WTC11 (cell line): ENCODE measurements around the gene SESTD1. TPM values are rescaled to one million over a fixed set of nuclear protein-coding genes. Genes with fewer than 3 reads are reported as not detected.

ENCODE experiments used
- ATAC-seq: fragments of 200-7000 bp; cut with Tn5 transposase; 2 replicates; pipeline ENCODE4 v1.10.0; 2021; ENCODE audit warnings: mild to moderate bottlenecking, moderate library complexity
- CTCF ChIA-PET: fragments of 300-600 bp; sonication (Branson Sonifier 250); formaldehyde crosslinking; loops from one replicate; lab custom pipeline; 2021; ENCODE audit warnings: antibody characterized with exemption; lab: Charles Lee
- POLR2A ChIA-PET: fragments of 350-600 bp; sonication (Branson Sonifier 250); formaldehyde crosslinking; loops from one replicate; lab custom pipeline; 2021; ENCODE audit warnings: antibody characterized with exemption; lab: Charles Lee
- DNase-seq: peaks from one replicate; pipeline ENCODE4 v3.0.0; 2021; ENCODE audit warnings: low spot score
- H3K27ac Mint-ChIP-seq: 2 replicates; pipeline ENCODE4 v1.8.0; 2021; ENCODE audit warnings: mixed read lengths
- H3K27me3 Mint-ChIP-seq: 2 replicates; pipeline ENCODE4 v1.8.0; 2021; ENCODE audit warnings: low read depth, mild to moderate bottlenecking, moderate library complexity, mixed read lengths
- H3K36me3 Mint-ChIP-seq: 2 replicates; pipeline ENCODE4 v1.8.0; 2021; ENCODE audit warnings: mixed read lengths
- H3K4me1 Mint-ChIP-seq: 2 replicates; pipeline ENCODE4 v1.8.0; 2022; ENCODE audit warnings: mixed read lengths
- H3K4me3 Mint-ChIP-seq: 2 replicates; pipeline ENCODE4 v1.8.0; 2021; ENCODE audit warnings: mild to moderate bottlenecking, moderate library complexity, mixed read lengths
- H3K9me3 Mint-ChIP-seq: 2 replicates; pipeline ENCODE4 v1.8.0; 2021; ENCODE audit warnings: mixed read lengths
- ATF6 ChIP-seq: sonication (generic); formaldehyde crosslinking; IDR thresholded peaks from 2 replicates; pipeline ENCODE4 v1.8.1; 2023; ENCODE audit warnings: mild to moderate bottlenecking, missing genetic modification reagents
- CREM ChIP-seq: sonication (generic); formaldehyde crosslinking; IDR thresholded peaks from 2 replicates; pipeline ENCODE4 v1.8.1; 2022; ENCODE audit warnings: mild to moderate bottlenecking, missing genetic modification reagents, moderate library complexity
- FOXK1 ChIP-seq: sonication (generic); formaldehyde crosslinking; IDR thresholded peaks from 2 replicates; pipeline ENCODE4 v1.8.0; 2022; ENCODE audit warnings: mild to moderate bottlenecking, moderate library complexity, missing genetic modification reagents
- GRHL2 ChIP-seq: fragments of 250-450 bp; sonication (Bioruptor Pico); IDR thresholded peaks from 2 replicates; pipeline ENCODE4 v1.8.0; 2022; ENCODE audit warnings: mild to moderate bottlenecking, moderate library complexity; ENCODE audit not compliant: insufficient replicate concordance, severe bottlenecking
- GTF2I ChIP-seq: fragments of 250-450 bp; sonication (Bioruptor Pico); conservative IDR thresholded peaks from 2 replicates; pipeline ENCODE4 v1.4.0; 2021; ENCODE audit warnings: mild to moderate bottlenecking
- HMGA2 ChIP-seq: fragments of 250-450 bp; sonication (Bioruptor Pico); IDR thresholded peaks from 2 replicates; pipeline ENCODE4 v1.4.0; 2021; ENCODE audit warnings: mild to moderate bottlenecking, moderate library complexity
- JAZF1 ChIP-seq: fragments of 250-450 bp; sonication (Bioruptor Pico); IDR thresholded peaks from 2 replicates; pipeline ENCODE4 v1.9.0; 2021; ENCODE audit warnings: moderate library complexity, mild to moderate bottlenecking, inconsistent platforms
- NR2C2 ChIP-seq: sonication (generic); formaldehyde crosslinking; IDR thresholded peaks from 2 replicates; pipeline ENCODE4 v1.8.0; 2022; ENCODE audit warnings: mild to moderate bottlenecking, missing genetic modification reagents
- OVOL2 ChIP-seq: fragments of 250-450 bp; sonication (Bioruptor Pico); IDR thresholded peaks from 2 replicates; pipeline ENCODE4 v1.9.0; 2021; ENCODE audit warnings: mild to moderate bottlenecking, borderline replicate concordance
- PRDM15 ChIP-seq: sonication (generic); formaldehyde crosslinking; IDR thresholded peaks from 2 replicates; pipeline ENCODE4 v1.8.0; 2022; ENCODE audit warnings: missing genetic modification reagents
- RORB ChIP-seq: fragments of 250-450 bp; sonication (Bioruptor Pico); IDR thresholded peaks from 2 replicates; pipeline ENCODE4 v1.9.0; 2021; ENCODE audit warnings: mild to moderate bottlenecking
- SP1 ChIP-seq: sonication (generic); formaldehyde crosslinking; conservative IDR thresholded peaks from 2 replicates; pipeline ENCODE4 v1.8.1; 2022; ENCODE audit warnings: missing genetic modification reagents
- TEAD4 ChIP-seq: sonication (generic); formaldehyde crosslinking; IDR thresholded peaks from 2 replicates; pipeline ENCODE4 v1.8.0; 2022; ENCODE audit warnings: mild to moderate bottlenecking, missing genetic modification reagents
- ZNF121 ChIP-seq: sonication (generic); formaldehyde crosslinking; IDR thresholded peaks from 2 replicates; pipeline ENCODE4 v1.8.0; 2023; ENCODE audit warnings: missing genetic modification reagents
- ZNF396 ChIP-seq: fragments of 250-450 bp; sonication (Bioruptor Pico); IDR thresholded peaks from 2 replicates; pipeline ENCODE4 v1.8.0; 2021; ENCODE audit warnings: mild to moderate bottlenecking, moderate library complexity, borderline replicate concordance
- ZNF512 ChIP-seq: sonication (generic); formaldehyde crosslinking; IDR thresholded peaks from 2 replicates; pipeline ENCODE4 v1.8.1; 2022; ENCODE audit warnings: missing genetic modification reagents, borderline replicate concordance
- total RNA-seq: library from RNA; stranded (reverse); gene quantifications from 3 replicates; pipeline ENCODE4 v1.2.3, GENCODE V29; 2021
- TF ChIP-seq, protein P1 (sequence below): sonication (generic); formaldehyde crosslinking; IDR thresholded peaks from 2 replicates; pipeline ENCODE4 v1.8.0; 2023; ENCODE audit warnings: mild to moderate bottlenecking, missing genetic modification reagents
- TF ChIP-seq, protein P2 (sequence below): sonication (generic); formaldehyde crosslinking; conservative IDR thresholded peaks from 2 replicates; pipeline ENCODE4 v1.8.1; 2022; ENCODE audit warnings: mild to moderate bottlenecking, missing genetic modification reagents
- TF ChIP-seq, protein P3 (sequence below): sonication (generic); formaldehyde crosslinking; IDR thresholded peaks from 2 replicates; pipeline ENCODE4 v1.8.0; 2022; ENCODE audit warnings: mild to moderate bottlenecking, missing genetic modification reagents
- TF ChIP-seq, protein P4 (sequence below): fragments of 250-450 bp; sonication (Bioruptor Pico); IDR thresholded peaks from 2 replicates; pipeline ENCODE4 v1.9.0; 2021; ENCODE audit warnings: moderate library complexity, mild to moderate bottlenecking, inconsistent platforms, borderline replicate concordance
- TF ChIP-seq, protein P5 (sequence below): sonication (generic); formaldehyde crosslinking; conservative IDR thresholded peaks from 2 replicates; pipeline ENCODE4 v1.8.1; 2023; ENCODE audit warnings: mild to moderate bottlenecking, low read depth, missing genetic modification reagents, moderate library complexity

SESTD1 gene
- total RNA-seq, 1 experiment from 2014 or later = 59.9 TPM

GRCh38 chr2:179129574-179130238 is 134.9 kb downstream of the SESTD1 start:
- no peak overlapping the region for H3K27ac Mint-ChIP-seq
- no peak overlapping the region for H3K4me3 Mint-ChIP-seq
- CTCF ChIA-PET = interaction anchor here (0.5 to 1.5 kb wide), 13 partner anchors 10 to 429 kb away, joined by 3 to 12 read pairs (median 4); no protein-coding TSS in a partner anchor
- H3K9me3 Mint-ChIP-seq = no peaks in the 10 kb centered on the region
- DNase-seq (no peak), ATAC-seq (no peak)
- H3K27me3 Mint-ChIP-seq = no peaks in the 10 kb centered on the region
- no peaks in the 10 kb centered on the region for H3K4me1 Mint-ChIP-seq
- TF ChIP-seq PRDM15 (CRISPR knock-in tag) = no peak
- no peak for TF ChIP-seq CREM (CRISPR knock-in tag)
- no peak for TF ChIP-seq TEAD4
- no peak for TF ChIP-seq OVOL2 (CRISPR knock-in tag)
- TF ChIP-seq, protein P1, sequence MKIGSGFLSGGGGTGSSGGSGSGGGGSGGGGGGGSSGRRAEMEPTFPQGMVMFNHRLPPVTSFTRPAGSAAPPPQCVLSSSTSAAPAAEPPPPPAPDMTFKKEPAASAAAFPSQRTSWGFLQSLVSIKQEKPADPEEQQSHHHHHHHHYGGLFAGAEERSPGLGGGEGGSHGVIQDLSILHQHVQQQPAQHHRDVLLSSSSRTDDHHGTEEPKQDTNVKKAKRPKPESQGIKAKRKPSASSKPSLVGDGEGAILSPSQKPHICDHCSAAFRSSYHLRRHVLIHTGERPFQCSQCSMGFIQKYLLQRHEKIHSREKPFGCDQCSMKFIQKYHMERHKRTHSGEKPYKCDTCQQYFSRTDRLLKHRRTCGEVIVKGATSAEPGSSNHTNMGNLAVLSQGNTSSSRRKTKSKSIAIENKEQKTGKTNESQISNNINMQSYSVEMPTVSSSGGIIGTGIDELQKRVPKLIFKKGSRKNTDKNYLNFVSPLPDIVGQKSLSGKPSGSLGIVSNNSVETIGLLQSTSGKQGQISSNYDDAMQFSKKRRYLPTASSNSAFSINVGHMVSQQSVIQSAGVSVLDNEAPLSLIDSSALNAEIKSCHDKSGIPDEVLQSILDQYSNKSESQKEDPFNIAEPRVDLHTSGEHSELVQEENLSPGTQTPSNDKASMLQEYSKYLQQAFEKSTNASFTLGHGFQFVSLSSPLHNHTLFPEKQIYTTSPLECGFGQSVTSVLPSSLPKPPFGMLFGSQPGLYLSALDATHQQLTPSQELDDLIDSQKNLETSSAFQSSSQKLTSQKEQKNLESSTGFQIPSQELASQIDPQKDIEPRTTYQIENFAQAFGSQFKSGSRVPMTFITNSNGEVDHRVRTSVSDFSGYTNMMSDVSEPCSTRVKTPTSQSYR (CRISPR knock-in tag) = no peak
- TF ChIP-seq, protein P2, sequence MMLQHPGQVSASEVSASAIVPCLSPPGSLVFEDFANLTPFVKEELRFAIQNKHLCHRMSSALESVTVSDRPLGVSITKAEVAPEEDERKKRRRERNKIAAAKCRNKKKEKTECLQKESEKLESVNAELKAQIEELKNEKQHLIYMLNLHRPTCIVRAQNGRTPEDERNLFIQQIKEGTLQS (CRISPR knock-in tag) = no peak
- TF ChIP-seq NR2C2 (CRISPR knock-in tag) = no peak
- no peak for TF ChIP-seq HMGA2 (CRISPR knock-in tag)
- no peak for TF ChIP-seq ZNF121 (CRISPR knock-in tag)
- no peak for TF ChIP-seq ATF6 (CRISPR knock-in tag)
- POLR2A ChIA-PET = no interaction called here
- H3K36me3 Mint-ChIP-seq = no peaks in the 10 kb centered on the region

DNA sequence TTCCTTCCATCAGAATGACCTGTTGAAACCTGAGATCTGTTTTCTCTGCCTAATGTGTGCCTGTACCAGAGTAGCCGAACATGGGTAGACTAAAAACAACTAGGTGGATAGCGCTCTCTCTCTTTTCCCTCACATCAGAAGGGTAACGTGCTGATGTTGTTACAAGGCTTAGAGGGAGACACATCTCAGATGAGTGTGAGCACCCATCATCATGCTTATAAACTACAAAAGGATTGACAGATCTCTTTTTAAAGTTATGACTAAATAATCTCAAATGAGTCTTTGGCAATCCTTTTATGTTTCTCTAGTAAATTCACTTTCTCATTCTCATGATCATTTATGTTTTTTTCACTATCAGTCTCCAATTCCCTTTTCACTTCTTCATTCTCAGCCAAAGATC is 139.2 kb downstream of the SESTD1 start:
- Mint-ChIP-seq H3K4me1 (no peaks in the 10 kb centered on the region), H3K4me3 (no peak overlapping the region), H3K36me3 (no peaks in the 10 kb centered on the region), H3K27me3 (no peaks in the 10 kb centered on the region), H3K27ac (no peak overlapping the region), H3K9me3 (no peaks in the 10 kb centered on the region)
- POLR2A ChIA-PET = no interaction called here
- no peak for DNase-seq
- CTCF ChIA-PET = no interaction called here
- ATAC-seq = no peak
- TF ChIP-seq ZNF396 (CRISPR knock-in tag) (no peak), RORB (CRISPR knock-in tag) (no peak), SP1 (CRISPR knock-in tag) (no peak), FOXK1 (CRISPR knock-in tag) (no peak), GTF2I (CRISPR knock-in tag) (no peak), ZNF512 (CRISPR knock-in tag) (no peak), GRHL2 (CRISPR knock-in tag) (no peak), JAZF1 (CRISPR knock-in tag) (no peak)
- TF ChIP-seq, protein P3, sequence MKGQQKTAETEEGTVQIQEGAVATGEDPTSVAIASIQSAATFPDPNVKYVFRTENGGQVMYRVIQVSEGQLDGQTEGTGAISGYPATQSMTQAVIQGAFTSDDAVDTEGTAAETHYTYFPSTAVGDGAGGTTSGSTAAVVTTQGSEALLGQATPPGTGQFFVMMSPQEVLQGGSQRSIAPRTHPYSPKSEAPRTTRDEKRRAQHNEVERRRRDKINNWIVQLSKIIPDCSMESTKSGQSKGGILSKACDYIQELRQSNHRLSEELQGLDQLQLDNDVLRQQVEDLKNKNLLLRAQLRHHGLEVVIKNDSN (CRISPR knock-in tag) = no peak
- TF ChIP-seq, protein P4, sequence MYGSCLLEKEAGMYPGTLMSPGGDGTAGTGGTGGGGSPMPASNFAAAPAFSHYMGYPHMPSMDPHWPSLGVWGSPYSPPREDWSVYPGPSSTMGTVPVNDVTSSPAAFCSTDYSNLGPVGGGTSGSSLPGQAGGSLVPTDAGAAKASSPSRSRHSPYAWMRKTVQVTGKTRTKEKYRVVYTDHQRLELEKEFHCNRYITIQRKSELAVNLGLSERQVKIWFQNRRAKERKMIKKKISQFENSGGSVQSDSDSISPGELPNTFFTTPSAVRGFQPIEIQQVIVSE (CRISPR knock-in tag) = no peak
- TF ChIP-seq, protein P5, sequence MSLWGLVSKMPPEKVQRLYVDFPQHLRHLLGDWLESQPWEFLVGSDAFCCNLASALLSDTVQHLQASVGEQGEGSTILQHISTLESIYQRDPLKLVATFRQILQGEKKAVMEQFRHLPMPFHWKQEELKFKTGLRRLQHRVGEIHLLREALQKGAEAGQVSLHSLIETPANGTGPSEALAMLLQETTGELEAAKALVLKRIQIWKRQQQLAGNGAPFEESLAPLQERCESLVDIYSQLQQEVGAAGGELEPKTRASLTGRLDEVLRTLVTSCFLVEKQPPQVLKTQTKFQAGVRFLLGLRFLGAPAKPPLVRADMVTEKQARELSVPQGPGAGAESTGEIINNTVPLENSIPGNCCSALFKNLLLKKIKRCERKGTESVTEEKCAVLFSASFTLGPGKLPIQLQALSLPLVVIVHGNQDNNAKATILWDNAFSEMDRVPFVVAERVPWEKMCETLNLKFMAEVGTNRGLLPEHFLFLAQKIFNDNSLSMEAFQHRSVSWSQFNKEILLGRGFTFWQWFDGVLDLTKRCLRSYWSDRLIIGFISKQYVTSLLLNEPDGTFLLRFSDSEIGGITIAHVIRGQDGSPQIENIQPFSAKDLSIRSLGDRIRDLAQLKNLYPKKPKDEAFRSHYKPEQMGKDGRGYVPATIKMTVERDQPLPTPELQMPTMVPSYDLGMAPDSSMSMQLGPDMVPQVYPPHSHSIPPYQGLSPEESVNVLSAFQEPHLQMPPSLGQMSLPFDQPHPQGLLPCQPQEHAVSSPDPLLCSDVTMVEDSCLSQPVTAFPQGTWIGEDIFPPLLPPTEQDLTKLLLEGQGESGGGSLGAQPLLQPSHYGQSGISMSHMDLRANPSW (CRISPR knock-in tag) = no peak
